Lower lobe of right lung (tissue), 2 donors: ENCODE data around the gene TMEM217. TPM values are rescaled to one million over a fixed set of nuclear protein-coding genes. Genes with fewer than 3 reads are reported as not detected.

ENCODE experiments used
- ATAC-seq, 2 donors: fragments of 200-7000 bp; cut with Tn5 transposase; one replicate each; pipeline ENCODE4 v1.9.1; 2020 to 2022; ENCODE audit warnings: mild to moderate bottlenecking in 2 of 2, moderate library complexity in 2 of 2
- DNase-seq: peaks from one replicate; pipeline ENCODE4 v3.0.0-alpha.2; 2020
- H3K27ac ChIP-seq: fragments of 200-600 bp; one replicate; pipeline ENCODE4 v1.8.0; 2022
- H3K27me3 ChIP-seq: fragments of 200-600 bp; one replicate; pipeline ENCODE4 v1.8.0; 2022; ENCODE audit warnings: low read depth
- H3K36me3 ChIP-seq: fragments of 200-600 bp; one replicate; pipeline ENCODE4 v1.8.0; 2022; ENCODE audit warnings: mild to moderate bottlenecking
- H3K4me1 ChIP-seq: fragments of 200-600 bp; one replicate; pipeline ENCODE4 v1.8.0; 2022
- H3K4me3 ChIP-seq: fragments of 200-600 bp; one replicate; pipeline ENCODE4 v1.8.0; 2022; ENCODE audit warnings: mild to moderate bottlenecking
- H3K9me3 ChIP-seq: fragments of 200-600 bp; one replicate; pipeline ENCODE4 v1.8.0; 2022
- intact Hi-C: fragments of 100-400 bp; cut with DNase I; formaldehyde crosslinking; loops from one replicate; pipeline ENCODE4 v1.11.0; 2022
- total RNA-seq: library from RNA; stranded (reverse); fragmentation: NEBNext Ultra II Directional; extraction: Animal tissue kit (Norgen Biotek cat#: 25700); gene quantifications from one replicate; pipeline ENCODE4 v1.2.1, GENCODE V29; 2021
- TF ChIP-seq, protein P1 (sequence below): fragments of 200-600 bp; IDR thresholded peaks from one replicate; pipeline ENCODE4 v1.8.0; 2022; ENCODE audit warnings: antibody characterized with exemption, mild to moderate bottlenecking
- donor health status: DM: no; HTN: yes; CAD: no; lungs with severe emphysema.

TMEM217 gene
- total RNA-seq, 1 donor from 2014 or later, result 1.1 TPM

DNA sequence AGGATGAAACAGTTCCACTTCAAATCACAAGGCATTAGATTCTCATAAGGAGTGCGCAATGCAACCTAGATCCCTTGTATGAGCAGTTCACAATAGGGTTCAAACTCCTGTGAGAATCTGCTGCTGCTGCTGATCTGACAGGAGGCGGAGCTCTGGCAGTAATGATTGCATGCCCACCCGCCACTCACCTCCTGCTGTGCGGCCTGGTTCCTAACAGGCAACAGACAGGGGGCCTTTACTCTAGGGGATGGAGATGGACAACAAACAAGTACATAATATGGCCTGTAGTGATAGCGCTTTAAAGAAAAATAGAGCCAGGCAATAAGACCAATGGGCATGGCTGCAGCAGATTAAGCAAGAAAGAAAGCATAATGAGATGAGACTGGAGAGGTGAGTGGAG, 3.1 kb downstream of the TMEM217 start:
- intact Hi-C loops, result no loop called here
- TF ChIP-seq, protein P1, sequence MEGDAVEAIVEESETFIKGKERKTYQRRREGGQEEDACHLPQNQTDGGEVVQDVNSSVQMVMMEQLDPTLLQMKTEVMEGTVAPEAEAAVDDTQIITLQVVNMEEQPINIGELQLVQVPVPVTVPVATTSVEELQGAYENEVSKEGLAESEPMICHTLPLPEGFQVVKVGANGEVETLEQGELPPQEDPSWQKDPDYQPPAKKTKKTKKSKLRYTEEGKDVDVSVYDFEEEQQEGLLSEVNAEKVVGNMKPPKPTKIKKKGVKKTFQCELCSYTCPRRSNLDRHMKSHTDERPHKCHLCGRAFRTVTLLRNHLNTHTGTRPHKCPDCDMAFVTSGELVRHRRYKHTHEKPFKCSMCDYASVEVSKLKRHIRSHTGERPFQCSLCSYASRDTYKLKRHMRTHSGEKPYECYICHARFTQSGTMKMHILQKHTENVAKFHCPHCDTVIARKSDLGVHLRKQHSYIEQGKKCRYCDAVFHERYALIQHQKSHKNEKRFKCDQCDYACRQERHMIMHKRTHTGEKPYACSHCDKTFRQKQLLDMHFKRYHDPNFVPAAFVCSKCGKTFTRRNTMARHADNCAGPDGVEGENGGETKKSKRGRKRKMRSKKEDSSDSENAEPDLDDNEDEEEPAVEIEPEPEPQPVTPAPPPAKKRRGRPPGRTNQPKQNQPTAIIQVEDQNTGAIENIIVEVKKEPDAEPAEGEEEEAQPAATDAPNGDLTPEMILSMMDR, result no peak
- H3K27ac ChIP-seq, result no peak overlapping the region
- no peaks in the 10 kb centered on the region for H3K36me3 ChIP-seq
- no peaks in the 10 kb centered on the region for H3K27me3 ChIP-seq
- H3K4me3 ChIP-seq, result no peak overlapping the region
- peaks cover 23% of the 10 kb centered on the region for H3K4me1 ChIP-seq
- DNase-seq, result no peak
- ATAC-seq, result no peak
- no peaks in the 10 kb centered on the region for H3K9me3 ChIP-seq

DNA sequence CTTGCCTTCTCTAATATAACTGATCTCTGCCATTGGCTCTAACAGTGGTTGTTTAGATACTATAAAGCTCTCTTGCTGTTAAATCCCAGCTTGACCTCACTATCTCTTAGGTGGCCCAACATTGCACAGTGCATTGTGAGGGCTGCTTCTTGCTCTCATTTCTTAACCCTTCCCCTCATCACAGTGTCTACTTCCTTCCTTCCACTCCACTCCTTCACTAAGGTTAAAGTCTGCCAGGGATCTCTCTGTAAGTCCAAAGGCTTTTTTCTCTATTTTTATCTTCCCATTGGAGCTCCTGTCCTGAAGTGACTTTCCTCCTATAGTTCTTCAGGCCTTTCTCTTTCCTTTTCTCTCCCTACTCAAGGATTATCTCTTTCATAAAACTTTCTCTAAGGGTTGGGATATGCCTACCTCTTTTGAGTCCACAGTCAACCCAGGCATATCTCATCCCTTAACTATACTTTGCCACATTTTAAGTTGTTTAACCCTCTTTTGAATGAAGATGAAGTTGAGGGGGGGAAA, 4.4 kb downstream of the TMEM217 start:
- Histone ChIP-seq H3K9me3 (no peaks in the 10 kb centered on the region), H3K27ac (no peak overlapping the region), H3K27me3 (no peaks in the 10 kb centered on the region), H3K4me1 (peaks cover 10% of the 10 kb centered on the region), H3K36me3 (no peaks in the 10 kb centered on the region), H3K4me3 (no peak overlapping the region)
- TF ChIP-seq, protein P1, result no peak
- intact Hi-C loops, result no loop called here
- ATAC-seq (no peak), DNase-seq (no peak)

DNA sequence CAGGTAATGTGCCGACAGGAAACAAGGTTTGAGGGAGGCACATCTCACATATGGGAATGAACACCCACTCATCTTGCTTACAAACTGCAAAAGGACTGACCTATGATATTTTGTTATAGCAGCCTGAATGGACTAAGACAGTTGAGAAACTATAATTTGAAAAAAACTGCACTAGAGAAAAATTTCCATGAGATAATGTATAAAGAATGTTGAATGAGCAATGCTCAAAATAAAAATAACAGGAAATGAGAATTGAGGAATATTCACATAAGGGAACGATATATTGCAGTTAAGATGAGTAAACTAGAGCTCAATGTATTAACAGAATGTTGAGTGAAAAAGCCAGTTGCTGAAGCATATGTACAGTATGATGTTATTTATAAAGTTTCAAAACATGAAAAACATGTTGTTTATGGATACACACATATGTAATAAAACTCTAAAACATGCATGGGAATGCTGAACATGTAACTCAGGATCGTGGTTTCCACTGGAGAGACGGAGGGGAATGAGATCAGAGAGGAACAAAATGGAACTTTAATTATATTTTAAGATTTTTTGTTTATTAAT, 6.6 kb downstream of the TMEM217 start:
- TF ChIP-seq, protein P1, result no peak
- Histone ChIP-seq H3K4me3 (no peak overlapping the region), H3K27me3 (no peaks in the 10 kb centered on the region), H3K9me3 (no peaks in the 10 kb centered on the region), H3K36me3 (no peaks in the 10 kb centered on the region), H3K4me1 (no peaks in the 10 kb centered on the region), H3K27ac (no peak overlapping the region)
- DNase-seq (no peak), ATAC-seq (no peak)
- intact Hi-C loops, result no loop called here

DNA sequence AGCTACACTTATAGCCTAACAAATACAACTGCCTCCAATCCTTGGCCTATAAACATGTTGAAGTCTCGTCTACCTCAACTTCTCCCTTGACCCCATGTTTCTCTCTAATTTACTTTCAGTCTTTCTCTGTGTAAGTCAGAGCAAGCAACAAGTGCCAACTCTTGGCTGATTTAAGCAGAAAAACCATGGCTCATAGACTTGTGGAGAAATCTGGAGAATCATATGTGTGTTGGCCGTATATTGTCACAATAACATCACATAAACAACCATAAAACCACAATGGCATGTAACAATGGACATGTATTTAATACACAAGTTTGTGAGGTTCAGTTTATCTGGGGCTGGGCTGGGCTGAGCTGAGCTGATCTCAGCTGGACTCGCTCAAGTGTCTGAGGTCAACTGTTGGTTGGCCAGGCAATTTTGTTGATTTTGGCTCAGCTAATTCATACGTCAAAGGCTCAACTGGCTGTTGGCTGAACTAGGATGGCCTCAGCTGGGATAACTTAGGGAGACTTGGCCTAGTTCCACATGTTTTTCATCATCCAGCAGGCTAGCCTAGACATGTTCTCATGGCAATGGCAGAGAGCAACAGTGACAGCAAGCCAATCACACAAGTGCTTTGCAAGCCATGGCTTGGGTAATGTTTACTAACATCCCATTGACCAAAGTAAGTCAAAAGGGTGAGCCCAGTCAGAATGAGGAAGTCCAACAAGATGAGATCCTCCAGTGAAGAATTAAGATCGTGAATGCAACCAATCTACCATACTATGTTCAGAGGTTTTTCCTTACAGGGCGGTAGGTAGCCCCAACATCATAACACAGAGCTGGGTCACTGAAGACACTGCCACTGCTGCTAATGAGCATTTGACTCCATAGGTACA, 13.3 kb downstream of the TMEM217 start:
- no peak overlapping the region for H3K4me3 ChIP-seq
- intact Hi-C loops, result no loop called here
- TF ChIP-seq, protein P1, result no peak

DNA sequence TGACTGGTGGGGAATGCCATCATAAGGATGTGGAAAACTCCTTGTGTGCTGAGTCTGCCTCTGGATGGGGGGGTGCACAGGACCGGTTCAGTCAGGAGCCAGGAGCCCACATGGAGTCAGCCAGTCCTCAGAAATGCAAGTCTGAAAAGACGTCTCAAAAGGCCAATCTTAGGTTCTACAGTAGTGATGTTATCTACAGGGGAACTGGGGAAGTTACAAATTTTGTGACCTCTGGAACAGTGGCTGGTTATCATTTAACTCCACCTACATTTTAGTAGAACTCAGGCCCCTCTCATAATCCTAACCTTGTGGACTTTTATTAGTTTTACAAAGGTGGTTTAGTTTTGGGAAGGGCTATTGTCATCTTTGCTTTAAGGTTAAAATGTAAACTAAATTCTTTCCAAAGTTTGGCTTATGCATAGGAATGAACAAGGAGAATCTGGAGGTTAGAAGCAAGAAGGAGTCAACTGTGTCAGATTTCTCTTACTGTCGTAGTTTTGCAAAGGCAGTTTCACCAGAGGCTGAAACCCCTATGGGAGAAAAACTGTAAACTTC, 14.1 kb downstream of the TMEM217 start:
- ATAC-seq, result no peak

More for the DNA sequence above, 13.3 kb downstream of the TMEM217 start:
- H3K9me3 ChIP-seq, result no peaks in the 10 kb centered on the region
- H3K27me3 ChIP-seq, result no peaks in the 10 kb centered on the region
- peaks cover 47% of the 10 kb centered on the region for H3K4me1 ChIP-seq
- DNase-seq, result peak; percentile 72
- H3K36me3 ChIP-seq, result no peaks in the 10 kb centered on the region
- peak; percentile 92 to 93 for ATAC-seq
- H3K27ac ChIP-seq, result peak overlapping the region; percentile 86

More for the DNA sequence above, 14.1 kb downstream of the TMEM217 start:
- TF ChIP-seq, protein P1, result no peak
- Histone ChIP-seq H3K4me1 (peaks cover 54% of the 10 kb centered on the region), H3K36me3 (no peaks in the 10 kb centered on the region), H3K27me3 (no peaks in the 10 kb centered on the region), H3K27ac (peak overlapping the region; percentile 86), H3K4me3 (no peak overlapping the region), H3K9me3 (no peaks in the 10 kb centered on the region)
- intact Hi-C loops, result no loop called here
- no peak for DNase-seq
